CD4-positive, alpha-beta T cell (primary cell): ENCODE results near the gene CFAP100. TPM values are rescaled to one million over a fixed set of nuclear protein-coding genes. Genes with fewer than 3 reads are reported as not detected.

Source experiments
- ATAC-seq: fragments of 200-7000 bp; cut with Tn5 transposase; one replicate; pipeline ENCODE4 v1.10.0; 2022; ENCODE audit warnings: mild to moderate bottlenecking; ENCODE audit not compliant: poor library complexity
- CTCF ChIA-PET: fragments of 350-600 bp; sonication (Branson Sonifier 250); formaldehyde crosslinking; loops from one replicate; lab custom pipeline; 2021; ENCODE audit warnings: antibody characterized with exemption, inconsistent platforms; lab: Charles Lee
- POLR2A ChIA-PET: fragments of 350-600 bp; sonication (Branson Sonifier 250); formaldehyde crosslinking; loops from one replicate; lab custom pipeline; 2021; ENCODE audit warnings: antibody characterized with exemption, inconsistent platforms; lab: Charles Lee
- DNase-seq, 14 experiments: peaks; one replicate each; pipeline ENCODE4 v3.0.0-alpha.2; 2013 to 2020; ENCODE audit warnings: mixed read lengths in 2 of 14
- H3K27ac ChIP-seq, 2 donors: one replicate each; pipeline versions ENCODE4 v1.5.1 to v1.7.0; 2013; ENCODE audit warnings: low read length in 2 of 2, low read depth in 1 of 2, mild to moderate bottlenecking in 1 of 2
- H3K27me3 ChIP-seq, 2 experiments: 1 replicate in 1 of 2; 2 replicates in 1 of 2; pipeline versions ENCODE4 v1.6.1 to v1.7.0; 2013; ENCODE audit warnings: low read length in 2 of 2, control low read depth in 1 of 2, mild to moderate bottlenecking in 1 of 2, moderate library complexity in 1 of 2; ENCODE audit not compliant: insufficient read depth in 2 of 2, control insufficient read depth in 1 of 2
- H3K36me3 ChIP-seq: one replicate; pipeline ENCODE4 v1.6.1; 2013; ENCODE audit warnings: low read length, control low read depth; ENCODE audit not compliant: insufficient read depth
- H3K4me1 ChIP-seq: one replicate; pipeline ENCODE4 v1.6.1; 2013; ENCODE audit warnings: low read length, control low read depth; ENCODE audit not compliant: insufficient read depth
- H3K4me3 ChIP-seq: one replicate; pipeline ENCODE4 v1.5.1; 2013; ENCODE audit warnings: mild to moderate bottlenecking, low read length, moderate library complexity
- H3K9me3 ChIP-seq, 2 experiments: 1 replicate in 1 of 2; 2 replicates in 1 of 2; pipeline versions ENCODE4 v1.6.1 to v1.7.0; 2013; ENCODE audit warnings: low read length in 2 of 2, mild to moderate bottlenecking in 2 of 2, control low read depth in 1 of 2, moderate library complexity in 1 of 2; ENCODE audit not compliant: control insufficient read depth in 1 of 2, insufficient read depth in 1 of 2
- H3K27ac Mint-ChIP-seq: one replicate; pipeline ENCODE4 v1.8.0; 2020; ENCODE audit warnings: mixed read lengths
- H3K27me3 Mint-ChIP-seq: one replicate; pipeline ENCODE4 v1.8.0; 2021; ENCODE audit warnings: mixed read lengths
- H3K36me3 Mint-ChIP-seq: one replicate; pipeline ENCODE4 v1.8.0; 2021; ENCODE audit warnings: low read depth, mixed read lengths
- H3K4me1 Mint-ChIP-seq: one replicate; pipeline ENCODE4 v1.8.0; 2021; ENCODE audit warnings: low read depth, mixed read lengths
- H3K4me3 Mint-ChIP-seq: one replicate; pipeline ENCODE4 v1.8.0; 2020; ENCODE audit warnings: mild to moderate bottlenecking, mixed read lengths
- H3K9me3 Mint-ChIP-seq: one replicate; pipeline ENCODE4 v1.8.0; 2020; ENCODE audit warnings: mixed read lengths
- CTCF ChIP-seq: fragments of 200-600 bp; IDR thresholded peaks from one replicate; pipeline ENCODE4 v1.8.0; 2022; ENCODE audit warnings: antibody characterized with exemption, mild to moderate bottlenecking
- intact Hi-C, 2 experiments: fragments of 100-400 bp; cut with DNase I in 1 of 2; cut with micrococcal nuclease in 1 of 2; formaldehyde crosslinking; loops; one replicate each; pipeline versions ENCODE4 v1.15.1 to v1.9.0; 2023 to 2025; cut with DNase I, micrococcal nuclease
- total RNA-seq, 174 experiments: library from RNA in 2 of 174; stranded (reverse) in 2 of 174; gene quantifications; one replicate each; pipeline ENCODE4 v1.2.3 and lab custom pipeline; 2021 to 2026

The CFAP100 gene
- total RNA-seq, 2 experiments from 2014 or later: not detected

DNA sequence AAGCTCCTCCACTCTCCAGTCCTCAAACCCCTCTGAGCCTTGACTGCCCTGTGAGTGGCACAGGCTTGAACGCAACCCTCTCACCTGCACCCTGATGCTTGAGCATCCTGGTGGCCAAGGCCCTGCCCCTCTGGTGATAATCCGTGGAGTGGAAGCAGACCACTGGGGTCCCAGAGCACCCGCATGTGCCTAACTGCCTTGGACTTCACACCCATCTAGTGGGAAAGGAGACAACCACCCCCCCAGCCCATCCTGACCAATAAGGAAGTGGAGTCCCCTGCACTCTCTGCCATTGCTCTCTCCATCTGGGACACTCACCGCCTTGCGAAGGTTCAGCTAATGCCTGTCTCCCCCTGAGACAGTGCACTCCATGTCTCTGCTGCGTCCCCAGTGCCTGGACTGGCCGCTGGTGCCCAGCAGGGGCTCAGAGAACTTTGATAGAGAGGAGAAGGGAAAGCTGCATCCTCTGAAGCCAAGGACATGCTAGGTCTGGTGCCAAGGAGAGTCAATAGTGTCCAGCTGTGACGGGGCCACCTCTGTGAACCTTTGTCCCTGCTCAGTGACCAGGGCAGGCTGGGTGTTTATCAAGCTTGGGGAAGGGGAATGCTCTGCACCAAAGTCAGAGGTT is 40.9 kb upstream of the CFAP100 start:
- Mint-ChIP-seq H3K27me3 (peaks cover 28% of the 10 kb centered on the region), H3K4me3 (no peak overlapping the region), H3K36me3 (no peaks in the 10 kb centered on the region), H3K9me3 (no peaks in the 10 kb centered on the region), H3K4me1 (peaks cover 17% of the 10 kb centered on the region), H3K27ac (no peak overlapping the region)
- no peak overlapping the region for H3K27ac ChIP-seq
- H3K4me1 ChIP-seq: peaks cover 24% of the 10 kb centered on the region
- no peak overlapping the region for H3K4me3 ChIP-seq
- H3K9me3 ChIP-seq: peaks cover 0 to 12% of the 10 kb centered on the region in 2 experiments
- TF ChIP-seq CTCF: no peak
- H3K27me3 ChIP-seq: peaks cover 24 to 32% of the 10 kb centered on the region in 2 experiments
- DNase-seq: no peak
- no peaks in the 10 kb centered on the region for H3K36me3 ChIP-seq
- ChIA-PET POLR2A (no interaction called here), CTCF (no interaction called here)
- intact Hi-C loops: no loop called here
- ATAC-seq: no peak

GRCh38 chr3:126354776-126355175 is 39.9 kb upstream of the CFAP100 start:
- Mint-ChIP-seq H3K27ac (no peak overlapping the region), H3K27me3 (peaks cover 37% of the 10 kb centered on the region), H3K4me1 (peaks cover 17% of the 10 kb centered on the region), H3K36me3 (no peaks in the 10 kb centered on the region), H3K9me3 (no peaks in the 10 kb centered on the region), H3K4me3 (peak overlapping the region; percentile 86)
- CTCF ChIA-PET: no interaction called here
- no peak for TF ChIP-seq CTCF
- Histone ChIP-seq H3K4me1 (peaks cover 24% of the 10 kb centered on the region), H3K4me3 (no peak overlapping the region), H3K36me3 (no peaks in the 10 kb centered on the region), H3K27me3 (peaks cover 27 to 36% of the 10 kb centered on the region in 2 experiments), H3K27ac (no peak overlapping the region), H3K9me3 (peaks cover 0 to 12% of the 10 kb centered on the region in 2 experiments)
- intact Hi-C loops: loop anchor here in 1 of 2 experiments (5.0 kb wide), 4 partner anchors 123 to 1318 kb away; partner anchors contain the start of genes ABTB1, CHCHD6, SLC41A3 and ZXDC
- DNase-seq (no peak), ATAC-seq (no peak)
- POLR2A ChIA-PET: no interaction called here

- no peaks in the 10 kb centered on the region for H3K36me3 ChIP-seq
- peaks cover 24% of the 10 kb centered on the region for H3K4me1 ChIP-seq
- DNase-seq (no peak), ATAC-seq (no peak)
- intact Hi-C loops: loop anchor here in 1 of 2 experiments (5.0 kb wide), 4 partner anchors 122 to 1317 kb away; partner anchors contain the start of genes ABTB1, CHCHD6, SLC41A3 and ZXDC
- TF ChIP-seq CTCF: no peak
- H3K4me3 Mint-ChIP-seq: peak overlapping the region; percentile 86
- peaks cover 17% of the 10 kb centered on the region for H3K4me1 Mint-ChIP-seq
- peaks cover 42% of the 10 kb centered on the region for H3K27me3 Mint-ChIP-seq
- no peaks in the 10 kb centered on the region for H3K36me3 Mint-ChIP-seq
- peaks cover 30 to 41% of the 10 kb centered on the region in 2 experiments for H3K27me3 ChIP-seq
- H3K4me3 ChIP-seq: no peak overlapping the region
- H3K27ac Mint-ChIP-seq: no peak overlapping the region
- H3K9me3 Mint-ChIP-seq: no peaks in the 10 kb centered on the region
- peaks cover 0 to 12% of the 10 kb centered on the region in 2 experiments for H3K9me3 ChIP-seq
- CTCF ChIA-PET: no interaction called here
- no peak overlapping the region for H3K27ac ChIP-seq
- POLR2A ChIA-PET: no interaction called here
Observed at GRCh38 chr3:126355251-126355650, 39.5 kb upstream of the CFAP100 start.
